OCI-LY7 (cell line): ENCODE measurements around the gene TNFRSF1A. TPM values are rescaled to one million over a fixed set of nuclear protein-coding genes. Genes with fewer than 3 reads are reported as not detected.

ENCODE experiments used
- BruUV-seq: library from RNA; stranded (reverse); fragments of 400-500 nt; replicated peaks from 2 replicates; lab custom pipeline; 2021; lab: Mats Ljungman, UMichigan
- CTCF ChIA-PET: fragments of 300-600 bp; sonication (Branson Sonifier 250); formaldehyde crosslinking; loops from one replicate; lab custom pipeline; 2022; ENCODE audit warnings: antibody characterized with exemption; ENCODE audit not compliant: unreplicated experiment; lab: Charles Lee
- POLR2A ChIA-PET: fragments of 300-600 bp; sonication (Branson Sonifier 250); formaldehyde crosslinking; loops from one replicate; lab custom pipeline; 2022; ENCODE audit warnings: antibody characterized with exemption; lab: Charles Lee
- DNase-seq: peaks from one replicate; pipeline ENCODE4 v3.0.0-alpha.2; 2015; ENCODE audit warnings: low spot score
- H2AFZ ChIP-seq: fragments of 200-600 bp; sonication (generic), shearing (Covaris generic); 2 replicates; pipeline ENCODE4 v1.6.1; 2014; ENCODE audit warnings: mild to moderate bottlenecking, antibody characterized with exemption, low read length, moderate library complexity
- H3K27ac ChIP-seq: fragments of 200-600 bp; sonication (generic); 2 replicates; pipeline ENCODE4 v1.5.1; 2014; ENCODE audit warnings: mixed run types, low read depth, mild to moderate bottlenecking, moderate library complexity, low read length, inconsistent platforms; ENCODE audit not compliant: poor library complexity, severe bottlenecking
- H3K36me3 ChIP-seq: fragments of 200-600 bp; sonication (generic); 2 replicates; pipeline ENCODE4 v1.6.1; 2014; ENCODE audit warnings: mild to moderate bottlenecking, antibody characterized with exemption, low read length, moderate library complexity, mixed read lengths; ENCODE audit not compliant: insufficient read depth
- H3K4me1 ChIP-seq: fragments of 200-600 bp; sonication (generic); 2 replicates; pipeline ENCODE4 v1.5.1; 2014; ENCODE audit warnings: mild to moderate bottlenecking, low read length; ENCODE audit not compliant: insufficient read depth, poor library complexity, severe bottlenecking
- H3K4me2 ChIP-seq: fragments of 200-600 bp; sonication (generic); 2 replicates; pipeline ENCODE4 v1.6.1; 2014; ENCODE audit warnings: mild to moderate bottlenecking, low read length
- H3K4me3 ChIP-seq: fragments of 200-600 bp; sonication (generic); 2 replicates; pipeline ENCODE4 v1.5.1; 2014; ENCODE audit warnings: mild to moderate bottlenecking, low read depth, low read length; ENCODE audit not compliant: poor library complexity, severe bottlenecking
- H3K79me2 ChIP-seq: fragments of 200-600 bp; sonication (generic); 2 replicates; pipeline ENCODE4 v1.6.1; 2016; ENCODE audit warnings: low read depth, mild to moderate bottlenecking, low read length, moderate library complexity, mixed read lengths; ENCODE audit not compliant: insufficient read depth
- H3K9me2 ChIP-seq: fragments of 200-600 bp; sonication (generic); 2 replicates; pipeline ENCODE4 v1.6.1; 2016; ENCODE audit warnings: mild to moderate bottlenecking, low read length, mixed read lengths; ENCODE audit not compliant: insufficient read depth
- H3K9me3 ChIP-seq: fragments of 200-600 bp; sonication (generic); 2 replicates; pipeline ENCODE4 v1.6.1; 2014; ENCODE audit warnings: mild to moderate bottlenecking, mixed run types, low read length, mixed read lengths
- H4K20me1 ChIP-seq: fragments of 200-600 bp; sonication (generic); 2 replicates; pipeline ENCODE4 v1.6.1; 2014; ENCODE audit warnings: mild to moderate bottlenecking, antibody characterized with exemption, low read length, moderate library complexity, mixed read lengths; ENCODE audit not compliant: insufficient read depth
- CTCF ChIP-seq: fragments of 200-600 bp; sonication (generic); conservative IDR thresholded peaks from 2 replicates; pipeline ENCODE4 v1.5.1; 2014; ENCODE audit warnings: mild to moderate bottlenecking, antibody characterized with exemption, low read length, moderate library complexity, mixed read lengths
- EZH2phosphoT487 ChIP-seq: fragments of 200-600 bp; sonication (generic); IDR thresholded peaks from 2 replicates; pipeline ENCODE4 v1.6.1; 2018; ENCODE audit warnings: low read depth, borderline replicate concordance, mild to moderate bottlenecking, mixed run types, antibody characterized with exemption, low read length, moderate library complexity, mixed read lengths
- intact Hi-C: fragments of 100-400 bp; cut with micrococcal nuclease; formaldehyde crosslinking; loops from one replicate; pipeline ENCODE4 v1.10.0; 2022; ENCODE audit not compliant: unreplicated experiment
- total RNA-seq, 2 experiments: library from RNA; depleted of rRNA in 1 of 2; stranded (reverse); fragments of >200 nt in 1 of 2; shearing (Covaris generic) in 1 of 2; gene quantifications; 2 replicates each; pipeline ENCODE4 v1.2.3, GENCODE V29; 2014 to 2022

Gene TNFRSF1A
- total RNA-seq, 2 experiments from 2014 or later, result 37.3 to 50.9 TPM

GRCh38 chr12:6306151-6306550 is 35.7 kb downstream of the TNFRSF1A start:
- Histone ChIP-seq H2AFZ (no peak overlapping the region), H3K4me3 (no peak overlapping the region), H3K4me2 (no peak overlapping the region), H3K27ac (no peak overlapping the region), H3K79me2 (no peaks in the 10 kb centered on the region), H3K9me3 (no peaks in the 10 kb centered on the region), H3K9me2 (no peaks in the 10 kb centered on the region), H3K4me1 (no peaks in the 10 kb centered on the region), H4K20me1 (no peaks in the 10 kb centered on the region), H3K36me3 (no peaks in the 10 kb centered on the region)
- ChIA-PET CTCF (no interaction called here), POLR2A (no interaction called here)
- intact Hi-C loops, result no loop called here
- no TSS peak for BruUV-seq
- TF ChIP-seq EZH2phosphoT487, result no peak
- TF ChIP-seq CTCF, result no peak
- no peak for DNase-seq

- no peaks in the 10 kb centered on the region for H3K36me3 ChIP-seq
- H4K20me1 ChIP-seq, result no peaks in the 10 kb centered on the region
- no peak overlapping the region for H3K4me2 ChIP-seq
- POLR2A ChIA-PET, result interaction anchor here (0.6 to 0.9 kb wide), 3 partner anchors 20 to 1467 kb away, joined by 3 to 5 read pairs (median 3); no protein-coding TSS in a partner anchor
- BruUV-seq, result no TSS peak
- no peaks in the 10 kb centered on the region for H3K9me3 ChIP-seq
- H3K79me2 ChIP-seq, result no peaks in the 10 kb centered on the region
- DNase-seq, result no peak
- no peak overlapping the region for H2AFZ ChIP-seq
- TF ChIP-seq CTCF (no peak), EZH2phosphoT487 (no peak)
- CTCF ChIA-PET, result no interaction called here
- no peaks in the 10 kb centered on the region for H3K9me2 ChIP-seq
- intact Hi-C loops, result no loop called here
- H3K27ac ChIP-seq, result no peak overlapping the region
- H3K4me3 ChIP-seq, result no peak overlapping the region
- H3K4me1 ChIP-seq, result peaks cover 18% of the 10 kb centered on the region
Observed at GRCh38 chr12:6303071-6303470, 38.8 kb downstream of the TNFRSF1A start.

GRCh38 chr12:6302621-6303020 is 39.3 kb downstream of the TNFRSF1A start:
- TF ChIP-seq EZH2phosphoT487 (no peak), CTCF (no peak)
- intact Hi-C loops, result no loop called here
- ChIA-PET POLR2A (interaction anchor here (0.6 to 0.9 kb wide), 3 partner anchors 20 to 1467 kb away, joined by 3 to 5 read pairs (median 3); no protein-coding TSS in a partner anchor), CTCF (no interaction called here)
- H3K9me3 ChIP-seq, result no peaks in the 10 kb centered on the region
- BruUV-seq, result no TSS peak
- no peaks in the 10 kb centered on the region for H3K79me2 ChIP-seq
- DNase-seq, result no peak
- H3K9me2 ChIP-seq, result no peaks in the 10 kb centered on the region
- no peaks in the 10 kb centered on the region for H4K20me1 ChIP-seq
- no peak overlapping the region for H2AFZ ChIP-seq
- no peak overlapping the region for H3K27ac ChIP-seq
- H3K4me2 ChIP-seq, result no peak overlapping the region
- peaks cover 18% of the 10 kb centered on the region for H3K4me1 ChIP-seq
- no peak overlapping the region for H3K4me3 ChIP-seq
- no peaks in the 10 kb centered on the region for H3K36me3 ChIP-seq
